Endothelial cell of umbilical vein (primary cell): ENCODE measurements around the gene DIDO1. TPM values are rescaled to one million over a fixed set of nuclear protein-coding genes. Genes with fewer than 3 reads are reported as not detected.
"Not testable (repeated sequence)": the region's sequence is repeated elsewhere in the genome, so short reads cannot be mapped to it uniquely, and the experiment has no call there.

Experiments used
- BruUV-seq: library from RNA; stranded (reverse); fragments of 400-500 nt; replicated peaks from 2 replicates; lab custom pipeline; 2021; lab: Mats Ljungman, UMichigan
- CTCF ChIA-PET: fragments of 300-600, 350-600 bp; sonication (Branson Sonifier 250); formaldehyde crosslinking; loops from one replicate; lab custom pipeline; 2021; ENCODE audit warnings: antibody characterized with exemption, inconsistent platforms; lab: Charles Lee
- POLR2A ChIA-PET: fragments of 300-600, 350-600 bp; sonication (Branson Sonifier 250); formaldehyde crosslinking; loops from one replicate; lab custom pipeline; 2021; ENCODE audit warnings: antibody characterized with exemption, inconsistent platforms; lab: Charles Lee
- DNase-seq: peaks from one replicate; pipeline ENCODE4 v3.0.0-alpha.2; 2011; ENCODE audit warnings: low read depth, low spot score
- FAIRE-seq: peaks from 2 replicates; lab custom pipeline; 2011; peaks lifted over from hg19 to GRCh38; lab: Jason Lieb, UNC
- H2AFZ ChIP-seq: 2 replicates; pipeline ENCODE4 v1.6.0; 2012; ENCODE audit warnings: low read depth, low read length, control low read depth, inconsistent platforms
- H3K27ac ChIP-seq: 2 replicates; pipeline ENCODE4 v1.5.1; 2011; ENCODE audit warnings: low read depth, mild to moderate bottlenecking, control low read depth, low read length, moderate library complexity; ENCODE audit not compliant: insufficient read depth
- H3K27me3 ChIP-seq, 2 experiments: 2 replicates each; pipeline versions ENCODE4 v1.6.0 to v1.6.1; 2011; ENCODE audit warnings: low read length in 2 of 2, mixed read lengths in 1 of 2; ENCODE audit not compliant: control insufficient read depth in 2 of 2, insufficient read depth in 2 of 2
- H3K36me3 ChIP-seq, 2 experiments: 2 replicates in 1 of 2; 3 replicates in 1 of 2; pipeline ENCODE4 v1.5.1; 2011; ENCODE audit warnings: low read length in 2 of 2, mild to moderate bottlenecking in 1 of 2, moderate library complexity in 1 of 2; ENCODE audit not compliant: control insufficient read depth in 2 of 2, insufficient read depth in 2 of 2; ENCODE audit errors: extremely low read depth in 1 of 2
- H3K4me1 ChIP-seq: 3 replicates; pipeline ENCODE4 v1.5.1; 2011; ENCODE audit warnings: mild to moderate bottlenecking, low read length; ENCODE audit not compliant: control insufficient read depth, insufficient read depth; ENCODE audit errors: extremely low read depth
- H3K4me2 ChIP-seq: 2 replicates; pipeline ENCODE4 v1.6.1; 2011; ENCODE audit warnings: low read length, control low read depth, mixed read lengths; ENCODE audit not compliant: insufficient read depth
- H3K4me3 ChIP-seq, 3 experiments: fragments of 200-600 bp in 1 of 3; sonication (generic), shearing (Covaris generic) in 1 of 3; replicated peaks in 1 of 3; 2 replicates each; pipeline ENCODE4 v1.5.1; 2011 to 2016; ENCODE audit warnings: control low read depth in 3 of 3, low read length in 3 of 3, mild to moderate bottlenecking in 2 of 3, inconsistent platforms in 1 of 3, low read depth in 1 of 3, moderate library complexity in 1 of 3; ENCODE audit not compliant: insufficient read depth in 1 of 3
- H3K79me2 ChIP-seq: 2 replicates; pipeline ENCODE4 v1.6.0; 2012; ENCODE audit warnings: low read length, inconsistent platforms; ENCODE audit not compliant: control insufficient read depth, insufficient read depth
- H3K9ac ChIP-seq: replicated peaks from 2 replicates; pipeline ENCODE3; 2011; ENCODE audit warnings: low read length, control low read depth; ENCODE audit not compliant: insufficient read depth; ENCODE audit errors: extremely low read depth
- H3K9me1 ChIP-seq: replicated peaks from 3 replicates; pipeline ENCODE4 v1.6.0; 2011; ENCODE audit warnings: mild to moderate bottlenecking, low read length; ENCODE audit not compliant: control insufficient read depth, insufficient read depth; ENCODE audit errors: extremely low read depth
- H3K9me3 ChIP-seq: replicated peaks from 2 replicates; pipeline ENCODE4 v1.5.1; 2012; ENCODE audit warnings: low read length, inconsistent platforms; ENCODE audit not compliant: control insufficient read depth, insufficient read depth
- H4K20me1 ChIP-seq: replicated peaks from 2 replicates; pipeline ENCODE3; 2011; ENCODE audit warnings: mild to moderate bottlenecking, low read length; ENCODE audit not compliant: control insufficient read depth, insufficient read depth; ENCODE audit errors: extremely low read depth
- CTCF ChIP-seq, 2 donors: IDR thresholded peaks; 1 replicate in 1 of 2; 2 replicates in 1 of 2; pipeline ENCODE4 v1.5.1; 2011; ENCODE audit warnings: low read length in 2 of 2, mild to moderate bottlenecking in 2 of 2, moderate library complexity in 2 of 2, control low read depth in 1 of 2, inconsistent platforms in 1 of 2, low read depth in 1 of 2; ENCODE audit not compliant: insufficient read depth in 1 of 2; ENCODE audit errors: extremely low read depth in 1 of 2
- EZH2 ChIP-seq: IDR thresholded peaks from 2 replicates; pipeline ENCODE4 v1.6.1; 2012; ENCODE audit warnings: borderline replicate concordance, low read depth, mild to moderate bottlenecking, moderate library complexity, low read length, inconsistent platforms; ENCODE audit not compliant: severe bottlenecking
- FOS ChIP-seq: IDR thresholded peaks from 2 replicates; pipeline ENCODE4 v1.6.1; 2011; ENCODE audit warnings: mild to moderate bottlenecking, low read length, moderate library complexity, borderline replicate concordance; ENCODE audit not compliant: insufficient read depth
- GATA2 ChIP-seq: IDR thresholded peaks from 2 replicates; pipeline ENCODE4 v1.7.0; 2011; ENCODE audit warnings: low read depth, mild to moderate bottlenecking, moderate library complexity, mixed read lengths, low read length; ENCODE audit not compliant: insufficient read length, insufficient read depth
- JUN ChIP-seq: IDR thresholded peaks from 2 replicates; pipeline ENCODE4 v1.6.1; 2011; ENCODE audit warnings: borderline replicate concordance, low read depth; ENCODE audit not compliant: insufficient read length, insufficient read depth
- MYC ChIP-seq: IDR thresholded peaks from one replicate; pipeline ENCODE4 v1.6.1; 2011; ENCODE audit warnings: mild to moderate bottlenecking, low read depth, low read length
- POLR2A ChIP-seq: IDR thresholded peaks from 2 replicates; pipeline ENCODE4 v1.6.1; 2012; ENCODE audit warnings: low read depth, mild to moderate bottlenecking, control low read depth, low read length
- POLR2AphosphoS5 ChIP-seq: IDR thresholded peaks from 2 replicates; pipeline ENCODE4 v1.6.1; 2012; ENCODE audit warnings: low read depth, mild to moderate bottlenecking, control low read depth, low read length, moderate library complexity; ENCODE audit not compliant: insufficient read depth
- dilution Hi-C: fragments of 300-500 bp; cut with MboI; formaldehyde crosslinking; loops from one replicate; pipeline ENCODE4 v1.15.0; 2019; ENCODE audit warnings: low sequenced_read_pairs; ENCODE audit not compliant: extremely low pct_ligation_motif_present
- intact Hi-C: fragments of 100-400 bp; cut with micrococcal nuclease; formaldehyde crosslinking; loops from one replicate; pipeline ENCODE4 v1.10.0; 2022
- polyA plus RNA-seq, 4 experiments: library from polyadenylated mRNA; depleted of rRNA in 3 of 4; stranded (reverse) in 3 of 4; unstranded in 1 of 4; fragments of >200 nt; gene quantifications; 2 replicates each; pipeline versions ENCODE4 v1.2.1 to v1.2.3, GENCODE V29; 2011 to 2012; ENCODE audit warnings: missing spikeins in 1 of 4
- total RNA-seq: library from RNA; stranded (reverse); gene quantifications from 2 replicates; pipeline ENCODE4 v1.2.3, GENCODE V29; 2021
- TF ChIP-seq, protein P1 (sequence below): IDR thresholded peaks from 2 replicates; pipeline ENCODE4 v1.6.1; 2011; ENCODE audit not compliant: insufficient read depth, insufficient read length

DIDO1 gene
- total and polyA plus RNA-seq, 2 donors (not counting 3 experiments of a cell fraction or from before 2014, with no cell fraction given) = 22.1 to 51.2 TPM

- Histone ChIP-seq H3K9me3 (no peaks in the 10 kb centered on the region), H3K4me3 (no peak overlapping the region), H3K36me3 (peaks cover 3 to 5% of the 10 kb centered on the region in 2 experiments), H3K4me1 (no peaks in the 10 kb centered on the region), H3K9ac (no peak overlapping the region), H4K20me1 (no peaks in the 10 kb centered on the region), H3K4me2 (no peak overlapping the region), H3K27ac (no peak overlapping the region), H2AFZ (no peak overlapping the region), H3K79me2 (no peaks in the 10 kb centered on the region), H3K9me1 (no peaks in the 10 kb centered on the region), H3K27me3 (no peaks in the 10 kb centered on the region)
- dilution Hi-C loops (no loop called here), intact Hi-C loops (no loop called here)
- BruUV-seq = no TSS peak
- FAIRE-seq (no peak), DNase-seq (no peak)
- TF ChIP-seq, protein P1, sequence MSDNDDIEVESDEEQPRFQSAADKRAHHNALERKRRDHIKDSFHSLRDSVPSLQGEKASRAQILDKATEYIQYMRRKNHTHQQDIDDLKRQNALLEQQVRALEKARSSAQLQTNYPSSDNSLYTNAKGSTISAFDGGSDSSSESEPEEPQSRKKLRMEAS = no peak
- TF ChIP-seq CTCF (IDR thresholded peaks at IDR 0.05; ENCODE audit: extremely low read depth in 1 of 2, insufficient read depth in 1 of 2, low read depth in 1 of 2, low read length in 2 of 2) (no peak), POLR2AphosphoS5 (no peak), MYC (no peak), FOS (no peak), GATA2 (no peak), JUN (no peak), POLR2A (no peak), EZH2 (no peak)
- CTCF ChIA-PET = interaction anchor here (1.2 kb wide), 1 partner anchor 27 kb away, joined by 3 read pairs; no protein-coding TSS in a partner anchor
- POLR2A ChIA-PET = interaction anchor here (0.6 kb wide), 1 partner anchor 18 kb away, joined by 3 read pairs; no protein-coding TSS in a partner anchor
These were observed 76.9 kb downstream of the DIDO1 start for GRCh38 chr20:62849431-62849830.

DNA sequence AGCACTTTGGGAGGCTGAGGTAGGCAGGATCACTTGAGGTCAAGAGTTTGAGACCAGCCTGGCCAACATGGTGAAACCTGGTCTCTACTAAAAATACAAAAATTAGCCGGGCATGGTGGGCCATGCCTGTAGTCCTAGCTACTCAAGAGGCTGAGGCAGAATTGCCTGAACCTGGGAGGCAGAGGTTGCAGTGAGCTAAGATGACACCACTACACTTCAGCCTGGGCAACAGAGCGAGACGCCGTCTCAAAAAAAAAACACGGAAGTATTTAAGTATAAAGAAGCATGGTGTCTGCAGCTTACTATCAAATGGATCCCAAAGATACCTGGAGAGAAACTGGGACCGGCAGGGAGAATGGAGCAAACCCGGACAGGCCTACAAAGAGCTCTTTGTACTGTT is 77.4 kb downstream of the DIDO1 start:
- CTCF ChIA-PET = interaction anchor here (1.2 kb wide), 1 partner anchor 26 kb away, joined by 3 read pairs; no protein-coding TSS in a partner anchor
- H3K4me2 ChIP-seq, H3K9me1 ChIP-seq, H3K79me2 ChIP-seq, BruUV-seq, intact Hi-C loops, H3K36me3 ChIP-seq, H2AFZ ChIP-seq, H3K4me1 ChIP-seq, POLR2A ChIA-PET, H3K9me3 ChIP-seq, H4K20me1 ChIP-seq, H3K4me3 ChIP-seq, DNase-seq, FAIRE-seq, H3K27ac ChIP-seq, H3K9ac ChIP-seq, dilution Hi-C loops, H3K27me3 ChIP-seq: not testable (repeated sequence)
